IMR-90 (cell line): ENCODE results near the gene S100A1.

Source experiments
- CTCF ChIP-seq: conservative IDR thresholded peaks from 2 replicates; pipeline ENCODE4 v1.5.1; 2012; ENCODE audit warnings: mild to moderate bottlenecking, low read depth, low read length, improper control_type of control experiment
- ELK1 ChIP-seq: fragments of 150-350 bp; IDR thresholded peaks from 2 replicates; pipeline ENCODE4 v1.6.1; 2016; ENCODE audit warnings: low read depth, mild to moderate bottlenecking, low read length, moderate library complexity, borderline replicate concordance
- POLR2A ChIP-seq: IDR thresholded peaks from 2 replicates; pipeline ENCODE4 v1.6.1; 2012; ENCODE audit warnings: mild to moderate bottlenecking, low read depth, low read length
- SMC3 ChIP-seq: fragments of 150-350 bp; IDR thresholded peaks from 2 replicates; pipeline ENCODE4 v1.6.1; 2016; ENCODE audit warnings: low read depth, mild to moderate bottlenecking, antibody characterized with exemption, low read length, moderate library complexity

- TF ChIP-seq POLR2A (no peak), ELK1 (no peak), SMC3 (no peak), CTCF (no peak)
Measured at GRCh38 chr1:153651771-153652170, 23.5 kb downstream of the S100A1 start.
